ENCODE results near the gene TPRN.

DNA sequence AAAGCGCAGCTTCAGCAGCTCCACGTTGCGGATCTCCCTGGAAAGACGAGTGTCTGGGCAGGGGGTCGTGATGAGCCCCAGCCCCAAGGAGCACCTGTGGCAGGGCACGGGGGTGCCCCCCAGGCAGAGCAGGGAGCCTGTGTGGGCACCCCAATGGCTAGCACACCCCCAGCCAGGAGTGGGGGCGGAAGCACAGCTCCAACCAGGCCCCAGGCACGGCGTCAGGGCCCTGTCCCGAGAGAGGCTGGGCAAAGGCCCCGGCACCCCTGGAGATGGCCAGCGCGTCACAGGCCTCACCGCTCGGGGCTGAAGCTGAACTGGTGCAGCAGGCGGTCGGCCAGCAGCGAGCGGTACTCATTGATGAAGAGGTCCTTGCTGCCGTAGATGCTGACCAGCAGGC, 20.1 kb downstream of the TPRN start:
- TF ChIP-seq CTCF (conservative IDR thresholded peaks at IDR 0.05; ENCODE audit: low read depth, low read length) = no peak
- no peak for TF ChIP-seq RFX5 (IDR thresholded peaks at IDR 0.05; ENCODE audit: low read depth, low read length)
